ENCODE results near the gene ONECUT3. TPM values are rescaled to one million over a fixed set of nuclear protein-coding genes. Genes with fewer than 3 reads are reported as not detected.
"Not testable (repeated sequence)": the region's sequence is repeated elsewhere in the genome, so short reads cannot be mapped to it uniquely, and the experiment has no call there.

The ONECUT3 gene
- not detected for total RNA-seq

GRCh38 chr19:1752757-1753728, at the start of gene ONECUT3:
ONECUT3 (plus strand) TSS chr19:1753506; CDS start chr19:1753663, 157 bp downstream.
- ChIA-PET POLR2A (no interaction called here), CTCF (no interaction called here)
- no peaks in the 10 kb centered on the region for H3K36me3 Mint-ChIP-seq (ENCODE audit: low read depth)
- H3K27ac Mint-ChIP-seq = no peak within 1 kb of the TSS
- ATAC-seq (no peak), DNase-seq (no peak)
- no peak within 1 kb of the TSS for H3K4me3 Mint-ChIP-seq
- no peak for TF ChIP-seq CTCF (IDR thresholded peaks at IDR 0.05)
- no peaks in the 10 kb centered on the region for H3K9me3 Mint-ChIP-seq
- peaks cover 54% of the 10 kb centered on the region for H3K27me3 Mint-ChIP-seq
- H3K4me1 Mint-ChIP-seq (ENCODE audit: low read depth) = peaks cover 9% of the 10 kb centered on the region
- intact Hi-C loops (cut with micrococcal nuclease) = no loop called here

- H3K36me3 Mint-ChIP-seq (ENCODE audit: low read depth) = no peaks in the 10 kb centered on the region
- ATAC-seq = no peak
- peaks cover 9% of the 10 kb centered on the region for H3K4me1 Mint-ChIP-seq (ENCODE audit: low read depth)
- no peak overlapping the region for H3K4me3 Mint-ChIP-seq
- ChIA-PET CTCF (no interaction called here), POLR2A (no interaction called here)
- peaks cover 23% of the 10 kb centered on the region for H3K27me3 Mint-ChIP-seq
- no peak overlapping the region for H3K27ac Mint-ChIP-seq
- H3K9me3 Mint-ChIP-seq = peaks cover 3% of the 10 kb centered on the region
- TF ChIP-seq CTCF (IDR thresholded peaks at IDR 0.05) = no peak
- DNase-seq = no peak
- intact Hi-C loops (cut with micrococcal nuclease) = no loop called here
These were observed 49.0 kb upstream of the ONECUT3 start for GRCh38 chr19:1704339-1704738.

- peaks cover 21% of the 10 kb centered on the region for H3K27me3 Mint-ChIP-seq
- H3K4me3 Mint-ChIP-seq = no peak overlapping the region
- no peak for TF ChIP-seq CTCF (IDR thresholded peaks at IDR 0.05)
- no peak for ATAC-seq
- peaks cover 3% of the 10 kb centered on the region for H3K9me3 Mint-ChIP-seq
- H3K36me3 Mint-ChIP-seq (ENCODE audit: low read depth) = no peaks in the 10 kb centered on the region
- H3K27ac Mint-ChIP-seq = no peak overlapping the region
- CTCF ChIA-PET = no interaction called here
- peaks cover 9% of the 10 kb centered on the region for H3K4me1 Mint-ChIP-seq (ENCODE audit: low read depth)
- intact Hi-C loops (cut with micrococcal nuclease) = no loop called here
- DNase-seq = no peak
- POLR2A ChIA-PET = no interaction called here
These were observed 47.9 kb upstream of the ONECUT3 start for GRCh38 chr19:1705367-1705766.

GRCh38 chr19:1706646-1707045, 46.7 kb upstream of the ONECUT3 start:
- intact Hi-C loops (cut with micrococcal nuclease); H3K4me1 Mint-ChIP-seq (ENCODE audit: low read depth); CTCF ChIA-PET; H3K4me3 Mint-ChIP-seq; ATAC-seq; H3K27ac Mint-ChIP-seq; DNase-seq; H3K9me3 Mint-ChIP-seq; H3K36me3 Mint-ChIP-seq (ENCODE audit: low read depth): not testable (repeated sequence)
- POLR2A ChIA-PET = interaction anchor here (0.6 kb wide), 1 partner anchor 194 kb away, joined by 3 read pairs; no protein-coding TSS in a partner anchor
- peaks cover 12% of the 10 kb centered on the region for H3K27me3 Mint-ChIP-seq

GRCh38 chr19:1707240-1707639, 46.1 kb upstream of the ONECUT3 start:
- Mint-ChIP-seq H3K9me3 (peaks cover 3% of the 10 kb centered on the region), H3K36me3 (ENCODE audit: low read depth) (no peaks in the 10 kb centered on the region), H3K4me1 (ENCODE audit: low read depth) (no peaks in the 10 kb centered on the region), H3K27me3 (peaks cover 8% of the 10 kb centered on the region), H3K4me3 (no peak overlapping the region), H3K27ac (no peak overlapping the region)
- DNase-seq (no peak), ATAC-seq (no peak)
- ChIA-PET CTCF (interaction anchor here (1.0 kb wide), 1 partner anchor 74 kb away, joined by 3 read pairs; no protein-coding TSS in a partner anchor), POLR2A (interaction anchor here (0.6 kb wide), 1 partner anchor 193 kb away, joined by 3 read pairs; no protein-coding TSS in a partner anchor)
- intact Hi-C loops (cut with micrococcal nuclease) = no loop called here
- no peak for TF ChIP-seq CTCF (IDR thresholded peaks at IDR 0.05)
